ENCODE measurements around the gene SAPCD1. TPM values are rescaled to one million over a fixed set of nuclear protein-coding genes. Genes with fewer than 3 reads are reported as not detected.

SAPCD1 gene
- total and polyA plus RNA-seq, 9 donors: 0.94 to 5.2 (median 3.1) TPM; not detected in 1

GRCh38 chr6:31721351-31722020 lies 41.0 kb upstream of the SAPCD1 start, which contains the start of gene LY6G6C:
TSS of gene LY6G6C (minus strand) at chr6:31721746. CDS start at chr6:31721679, 67 bp downstream.
- no peak for DNase-seq
- intact Hi-C loops (cut with DNase I): loop anchor here in 2 of 4 donors (2.0 to 10.0 kb wide), 2 partner anchors 49 to 463 kb away; partner anchors contain the start of gene AGER (in 1 of the 2)
- H3K9me3 ChIP-seq: no peaks in the 10 kb centered on the region
- H3K4me1 ChIP-seq (ENCODE audit: insufficient read depth): no peaks in the 10 kb centered on the region
- H3K4me3 ChIP-seq: no peak within 1 kb of the TSS
- H3K27me3 ChIP-seq: no peaks in the 10 kb centered on the region
- H3K27ac ChIP-seq: no peak within 1 kb of the TSS
- no peak for TF ChIP-seq POLR2A (IDR thresholded peaks at IDR 0.05)
- no peaks in the 10 kb centered on the region for H3K36me3 ChIP-seq
- 82 to 89% (median 87%) methylated on average over 4 of the region's 4 CpGs for WGBS, 3 donors

- Histone ChIP-seq H3K4me1 (ENCODE audit: insufficient read depth) (no peaks in the 10 kb centered on the region), H3K4me3 (no peak overlapping the region), H3K27ac (no peak overlapping the region), H3K36me3 (no peaks in the 10 kb centered on the region), H3K27me3 (no peaks in the 10 kb centered on the region), H3K9me3 (no peaks in the 10 kb centered on the region)
- 86 to 89% (median 88%) methylated on average over 3 of the region's 3 CpGs for WGBS, 3 donors
- intact Hi-C loops (cut with DNase I): loop anchor here in 2 of 4 donors (2.0 to 10.0 kb wide), 2 partner anchors 49 to 463 kb away; partner anchors contain the start of gene AGER (in 1 of the 2)
- no peak for DNase-seq
- TF ChIP-seq EP300 (IDR thresholded peaks at IDR 0.05) (no peak), CTCF (IDR thresholded peaks at IDR 0.05) (no peak), POLR2A (IDR thresholded peaks at IDR 0.05) (no peak)
These were observed 40.3 kb upstream of the SAPCD1 start for GRCh38 chr6:31722173-31722572.

GRCh38 chr6:31723245-31723979 lies 39.0 kb upstream of the SAPCD1 start, which contains the start of gene MPIG6B:
TSS of gene MPIG6B (plus strand) at chr6:31723373. CDS start at chr6:31723384, 11 bp downstream.
- intact Hi-C loops (cut with DNase I): loop anchor here in 2 of 4 donors (2.0 to 10.0 kb wide), 2 partner anchors 47 to 461 kb away; partner anchors contain the start of gene AGER (in 1 of the 2)
- Histone ChIP-seq H3K4me3 (no peak within 1 kb of the TSS), H3K27ac (no peak within 1 kb of the TSS), H3K9me3 (no peaks in the 10 kb centered on the region), H3K36me3 (no peaks in the 10 kb centered on the region), H3K27me3 (no peaks in the 10 kb centered on the region), H3K4me1 (ENCODE audit: insufficient read depth) (peaks cover 2% of the 10 kb centered on the region)
- no peak for DNase-seq
- WGBS, 3 donors: 54 to 62% (median 61%) methylated on average over 46 of the region's 46 CpGs
- no peak for TF ChIP-seq EP300 (IDR thresholded peaks at IDR 0.05)
- TF ChIP-seq CTCF (IDR thresholded peaks at IDR 0.05): no peak

- no peak overlapping the region for H3K27ac ChIP-seq
- H3K36me3 ChIP-seq: no peaks in the 10 kb centered on the region
- H3K4me1 ChIP-seq (ENCODE audit: insufficient read depth): peaks cover 5% of the 10 kb centered on the region
- 83 to 87% (median 86%) methylated on average over 25 of the region's 25 CpGs for WGBS, 3 donors
- no peak for TF ChIP-seq CTCF (IDR thresholded peaks at IDR 0.05)
- intact Hi-C loops (cut with DNase I): loop anchor here in 2 of 4 donors (2.0 to 10.0 kb wide), 2 partner anchors 47 to 461 kb away; partner anchors contain the start of gene AGER (in 1 of the 2)
- DNase-seq: no peak
- H3K27me3 ChIP-seq: no peaks in the 10 kb centered on the region
- H3K4me3 ChIP-seq: no peak overlapping the region
- H3K9me3 ChIP-seq: no peaks in the 10 kb centered on the region
These were observed 38.3 kb upstream of the SAPCD1 start for GRCh38 chr6:31723980-31724691.
